GM12878 (cell line): ENCODE results near the gene FAM114A2. TPM values are rescaled to one million over a fixed set of nuclear protein-coding genes. Genes with fewer than 3 reads are reported as not detected.
A peak's percentile ranks its signal among the peaks of the same experiment; 100 is the strongest.
"Not testable (repeated sequence)": the region's sequence is repeated elsewhere in the genome, so short reads cannot be mapped to it uniquely, and the experiment has no call there.

ENCODE experiments used
- ATAC-seq: fragments of 200-7000 bp; cut with Tn5 transposase; 3 replicates; pipeline ENCODE4 v1.9.1; 2020; ENCODE audit warnings: mild to moderate bottlenecking, moderate library complexity
- BruUV-seq: library from RNA; stranded (reverse); fragments of 400-500 nt; replicated peaks from 2 replicates; lab custom pipeline; 2021; lab: Mats Ljungman, UMichigan
- CTCF ChIA-PET: fragments of 300-600 bp; sonication (Branson Sonifier 250); formaldehyde crosslinking; extraction: SDS; loops from one replicate; lab custom pipeline; 2021; ENCODE audit warnings: inconsistent platforms; lab: Yijun Ruan, JAX
- POLR2A ChIA-PET: fragments of 350-600 bp; formaldehyde crosslinking; extraction: SDS; loops from one replicate; lab custom pipeline; 2021; ENCODE audit warnings: inconsistent platforms; lab: Charles Lee
- RAD21 ChIA-PET: fragments of 300-600 bp; sonication (Branson Sonifier 250); formaldehyde crosslinking; loops from one replicate; lab custom pipeline; 2023; ENCODE audit warnings: antibody characterized with exemption; ENCODE audit not compliant: unreplicated experiment; lab: Charles Lee
- SMC1A ChIA-PET: fragments of 300-600 bp; sonication (Branson Sonifier 250); formaldehyde crosslinking; loops from one replicate; lab custom pipeline; 2023; ENCODE audit not compliant: unreplicated experiment, uncharacterized antibody; lab: Charles Lee
- DNase-seq: peaks from one replicate; pipeline ENCODE4 v3.0.0-alpha.2; 2011; ENCODE audit warnings: low read depth, low spot score
- FAIRE-seq: peaks from 3 replicates; lab custom pipeline; 2011; peaks lifted over from hg19 to GRCh38; lab: Jason Lieb, UNC
- H2AFZ ChIP-seq: 2 replicates; pipeline ENCODE4 v1.6.0; 2011; ENCODE audit warnings: low read depth, low read length, control low read depth; ENCODE audit not compliant: control insufficient read depth
- H3K27ac ChIP-seq: 2 replicates; pipeline ENCODE4 v1.5.1; 2011; ENCODE audit warnings: control low read depth; ENCODE audit not compliant: control insufficient read depth, insufficient read depth
- H3K27me3 ChIP-seq, 2 experiments: replicated peaks in 1 of 2; 2 replicates each; pipeline versions ENCODE4 v1.6.0 to v1.6.1; 2011; ENCODE audit warnings: low read length in 1 of 2; ENCODE audit not compliant: control insufficient read depth in 2 of 2, insufficient read depth in 2 of 2
- H3K36me3 ChIP-seq, 2 experiments: 2 replicates each; pipeline ENCODE4 v1.5.1; 2011; ENCODE audit warnings: low read length in 1 of 2; ENCODE audit not compliant: control insufficient read depth in 2 of 2, insufficient read depth in 2 of 2
- H3K4me1 ChIP-seq: 2 replicates; pipeline ENCODE4 v1.6.1; 2011; ENCODE audit warnings: mild to moderate bottlenecking, low read length, moderate library complexity, mixed read lengths; ENCODE audit not compliant: control insufficient read depth, insufficient read depth
- H3K4me2 ChIP-seq: 2 replicates; pipeline ENCODE4 v1.6.0; 2011; ENCODE audit warnings: control low read depth; ENCODE audit not compliant: control insufficient read depth, insufficient read depth
- H3K4me3 ChIP-seq: fragments of 200-600 bp; sonication (generic); 2 replicates; pipeline ENCODE4 v1.5.1; 2016
- H3K79me2 ChIP-seq: 2 replicates; pipeline ENCODE4 v1.6.0; 2011; ENCODE audit warnings: low read length; ENCODE audit not compliant: control insufficient read depth, insufficient read depth
- H3K9ac ChIP-seq: 2 replicates; pipeline ENCODE4 v1.8.0; 2011; ENCODE audit warnings: low read length, control low read depth, mixed read lengths; ENCODE audit not compliant: control insufficient read depth, insufficient read depth
- H3K9me3 ChIP-seq: replicated peaks from 3 replicates; pipeline ENCODE4 v1.5.1; 2011; ENCODE audit warnings: mild to moderate bottlenecking, low read length; ENCODE audit not compliant: control insufficient read depth, insufficient read depth
- H4K20me1 ChIP-seq: 2 replicates; pipeline ENCODE4 v1.6.0; 2011; ENCODE audit not compliant: control insufficient read depth, insufficient read depth
- ASH2L ChIP-seq: fragments of 300-600, 200-600 bp; sonication (generic); IDR thresholded peaks from 2 replicates; pipeline ENCODE4 v1.6.1; 2017; ENCODE audit warnings: low read depth, mild to moderate bottlenecking, borderline replicate concordance
- ATF3 ChIP-seq: IDR thresholded peaks from 2 replicates; pipeline ENCODE4 v1.6.1; 2011; ENCODE audit warnings: low read depth, mild to moderate bottlenecking, low read length, moderate library complexity, borderline replicate concordance; ENCODE audit errors: extremely low read depth
- BACH1 ChIP-seq: fragments of 450-650 bp; IDR thresholded peaks from 2 replicates; pipeline ENCODE4 v1.6.1; 2017; ENCODE audit warnings: mild to moderate bottlenecking, borderline replicate concordance
- FOS ChIP-seq: IDR thresholded peaks from 3 replicates; pipeline ENCODE4 v1.6.1; 2011; ENCODE audit warnings: borderline replicate concordance; ENCODE audit not compliant: insufficient read length; ENCODE audit errors: extremely low read depth
- MEF2A ChIP-seq: IDR thresholded peaks from 2 replicates; pipeline ENCODE4 v1.6.1; 2011; ENCODE audit warnings: low read depth, mild to moderate bottlenecking, low read length, moderate library complexity; ENCODE audit not compliant: insufficient read depth
- MEF2B ChIP-seq: fragments of 450-650 bp; IDR thresholded peaks from 2 replicates; pipeline ENCODE4 v1.6.1; 2018; ENCODE audit warnings: mild to moderate bottlenecking, moderate library complexity; ENCODE audit not compliant: partially characterized antibody, poor library complexity, severe bottlenecking
- NFYB ChIP-seq: IDR thresholded peaks from 2 replicates; pipeline ENCODE4 v1.6.1; 2011; ENCODE audit warnings: low read depth, mild to moderate bottlenecking, low read length, improper control_type of control experiment, moderate library complexity; ENCODE audit not compliant: insufficient read depth
- SIX5 ChIP-seq: IDR thresholded peaks from 2 replicates; pipeline ENCODE4 v1.6.1; 2011; ENCODE audit warnings: mild to moderate bottlenecking, low read depth, low read length, moderate library complexity; ENCODE audit not compliant: severe bottlenecking
- SKIL ChIP-seq: fragments of 450-650 bp; IDR thresholded peaks from 2 replicates; pipeline ENCODE4 v1.6.1; 2017; ENCODE audit warnings: mild to moderate bottlenecking, low read depth, inconsistent platforms; ENCODE audit not compliant: poor library complexity, severe bottlenecking
- SPI1 ChIP-seq: IDR thresholded peaks from 2 replicates; pipeline ENCODE4 v1.6.1; 2011; ENCODE audit warnings: low read depth, mild to moderate bottlenecking, low read length, moderate library complexity, borderline replicate concordance; ENCODE audit not compliant: insufficient read depth
- SREBF1 ChIP-seq: IDR thresholded peaks from 2 replicates; pipeline ENCODE4 v1.6.1; 2012; ENCODE audit warnings: mild to moderate bottlenecking, low read length
- TBL1XR1 ChIP-seq: IDR thresholded peaks from 2 replicates; pipeline ENCODE4 v1.6.1; 2012; ENCODE audit warnings: low read depth, low read length, improper control_type of control experiment
- ZNF384 ChIP-seq: IDR thresholded peaks from 2 replicates; pipeline ENCODE4 v1.6.1; 2012; ENCODE audit warnings: low read depth, mild to moderate bottlenecking, low read length, improper control_type of control experiment, borderline replicate concordance
- WGBS: methylation state at CpG from one replicate; pipeline ENCODE4 v1.1.6; 2016; ENCODE audit warnings: low lambda C conversion rate; ENCODE audit not compliant: insufficient replicate concordance, insufficient coverage; ENCODE audit errors: missing lambda C conversion rate; 5-methylcytosine and 5-hydroxymethylcytosine counted together
- in situ Hi-C: fragments of 300-500 bp; cut with MboI; formaldehyde crosslinking; loops from 9 replicates; pipeline ENCODE4 v1.14.3; 2018; ENCODE audit warnings: mixed read lengths
- intact Hi-C: fragments of 100-400 bp; cut with micrococcal nuclease; formaldehyde crosslinking; loops from one replicate; pipeline ENCODE4 v1.14.2; 2022; ENCODE audit not compliant: unreplicated experiment
- polyA plus RNA-seq, 11 experiments: library from polyadenylated mRNA; depleted of rRNA in 4 of 11; unstranded in 6 of 11; stranded (reverse) in 5 of 11; fragments of >200 nt; fragmentation: Nextera tagmentation in 4 of 11; fragmentation: Illumina TruSeq in 1 of 11; extraction: Ambion mirVana in 4 of 11; extraction: Trizol in 1 of 11; gene quantifications; 1 replicate in 1 of 11; 2 replicates in 10 of 11; pipeline versions ENCODE4 v1.2.1 to v1.2.3, GENCODE V29; 2011 to 2016; ENCODE audit warnings: inconsistent platforms in 2 of 11, missing spikeins in 2 of 11, low read depth in 1 of 11
- total RNA-seq, 4 experiments: library from RNA; depleted of rRNA in 3 of 4; stranded (reverse); fragments of >200 nt in 3 of 4; fragmentation: Illumina TruSeq in 1 of 4; extraction: Trizol in 1 of 4; gene quantifications; 2 replicates each; pipeline versions ENCODE4 v1.2.1 to v1.2.3, GENCODE V29; 2013 to 2021

The FAM114A2 gene
- total and polyA plus RNA-seq, 10 of the 15 experiments (the other 5 are each of a cell fraction or from before 2014, with no cell fraction given) = 16.8 to 32.8 (median 24.3) TPM

DNA sequence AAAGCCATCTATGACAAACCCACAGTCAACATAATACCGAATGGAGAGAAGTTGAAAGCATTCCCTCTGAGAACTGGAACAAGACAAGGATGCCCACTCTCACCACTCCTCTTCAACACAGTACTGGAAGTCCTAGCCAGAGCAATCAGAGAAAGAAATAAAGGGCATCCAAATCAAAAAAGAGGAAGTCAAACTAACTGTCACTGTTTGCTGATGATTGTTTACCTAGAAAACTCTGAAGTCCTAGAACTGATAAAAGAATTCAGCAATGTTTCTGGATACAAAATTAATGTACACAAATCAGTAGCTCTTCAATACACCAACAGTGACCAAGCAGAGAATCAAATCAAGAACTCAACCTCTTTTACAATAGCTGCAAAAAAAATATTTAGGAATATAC, 19.8 kb downstream of the FAM114A2 start:
- WGBS = 95% methylated on average over 1 of the region's 1 CpG
- POLR2A ChIA-PET, H3K36me3 ChIP-seq, H2AFZ ChIP-seq, H3K27ac ChIP-seq, ATAC-seq, BruUV-seq, RAD21 ChIA-PET, H3K4me2 ChIP-seq, SMC1A ChIA-PET, H3K79me2 ChIP-seq, H3K27me3 ChIP-seq, H3K4me3 ChIP-seq, H4K20me1 ChIP-seq, H3K9me3 ChIP-seq, DNase-seq, H3K9ac ChIP-seq, intact Hi-C loops, H3K4me1 ChIP-seq, in situ Hi-C loops, FAIRE-seq: not testable (repeated sequence)
- CTCF ChIA-PET = interaction anchor here (0.9 kb wide), 1 partner anchor 27 kb away, joined by 3 read pairs; no protein-coding TSS in a partner anchor
- TF ChIP-seq SPI1 = peak; percentile 71

DNA sequence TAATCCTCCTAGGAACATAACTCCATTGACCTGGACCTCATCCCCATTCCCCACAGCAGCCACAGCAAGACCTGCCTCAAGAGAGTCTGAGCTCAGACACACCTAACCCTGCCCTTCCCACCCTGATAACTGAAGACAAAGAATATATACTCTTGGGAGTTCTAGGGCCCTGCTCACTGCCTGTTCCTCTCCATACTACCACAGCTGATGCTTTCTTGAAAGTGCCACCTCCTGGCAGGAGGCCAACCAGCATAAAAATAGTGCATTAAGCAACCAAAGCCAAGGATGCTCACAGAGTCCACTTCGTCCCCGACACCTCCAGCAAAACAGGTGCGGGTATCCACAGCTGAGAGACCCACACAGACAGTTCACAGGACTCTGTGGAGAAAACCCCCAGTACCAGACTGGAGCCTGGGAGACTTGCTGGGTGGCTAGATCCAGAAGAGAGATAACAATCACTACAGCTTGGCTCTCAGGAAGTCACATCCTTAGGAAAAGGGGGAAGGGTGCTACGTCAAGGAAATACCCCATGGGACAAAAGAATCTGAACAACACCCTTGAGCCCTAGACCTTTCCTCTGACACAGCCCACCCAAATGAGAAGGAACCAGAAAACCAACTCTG, 23.5 kb downstream of the FAM114A2 start:
- Histone ChIP-seq H3K79me2 (no peaks in the 10 kb centered on the region), H2AFZ (no peak overlapping the region), H3K4me1 (no peaks in the 10 kb centered on the region), H3K4me3 (no peak overlapping the region), H3K27me3 (no peaks in the 10 kb centered on the region), H3K4me2 (no peak overlapping the region), H3K9ac (no peak overlapping the region), H4K20me1 (no peaks in the 10 kb centered on the region), H3K36me3 (no peaks in the 10 kb centered on the region; a peak in 1 of 4 replicates), H3K9me3 (no peaks in the 10 kb centered on the region), H3K27ac (no peak overlapping the region)
- ChIA-PET POLR2A (no interaction called here), CTCF (interaction anchor here (2.1 kb wide), 1 partner anchor 10 kb away, joined by 5 read pairs; no protein-coding TSS in a partner anchor), RAD21 (no interaction called here), SMC1A (interaction anchor here (0.7 to 1.1 kb wide), 3 partner anchors 21 to 1065 kb away, joined by 3 read pairs; no protein-coding TSS in a partner anchor)
- BruUV-seq = no TSS peak
- in situ Hi-C loops (no loop called here), intact Hi-C loops (no loop called here)
- WGBS = 98% methylated on average over 4 of the region's 4 CpGs
- FAIRE-seq (no peak), DNase-seq (no peak), ATAC-seq (no peak)
- no peak for TF ChIP-seq NFYB
- no peak for TF ChIP-seq SREBF1
- no peak for TF ChIP-seq SIX5
- no peak for TF ChIP-seq TBL1XR1
- no peak for TF ChIP-seq SKIL
- no peak for TF ChIP-seq ATF3
- TF ChIP-seq ASH2L = no peak
- TF ChIP-seq MEF2A = no peak
- no peak for TF ChIP-seq FOS
- TF ChIP-seq ZNF384 = no peak
- no peak for TF ChIP-seq MEF2B
- no peak for TF ChIP-seq BACH1
